H1 (cell line): ENCODE measurements around the gene SRPK3. TPM values are rescaled to one million over a fixed set of nuclear protein-coding genes. Genes with fewer than 3 reads are reported as not detected.

Source experiments
- CTCF ChIA-PET: fragments of 300-600 bp; sonication (Branson Sonifier 250); formaldehyde crosslinking; loops from one replicate; lab custom pipeline; 2021; ENCODE audit not compliant: partially characterized antibody; lab: Charles Lee
- POLR2A ChIA-PET: fragments of 300-600 bp; sonication (Branson Sonifier 250); formaldehyde crosslinking; loops from one replicate; lab custom pipeline; 2021; ENCODE audit warnings: inconsistent platforms; ENCODE audit not compliant: partially characterized antibody; lab: Charles Lee
- DNase-seq, 2 experiments: peaks; one replicate each; pipeline versions ENCODE4 v3.0.0 to v3.0.0-alpha.2; 2010 to 2022; ENCODE audit warnings: low spot score in 2 of 2, low read depth in 1 of 2, mixed read lengths in 1 of 2
- FAIRE-seq: peaks from 2 replicates; lab custom pipeline; 2011; peaks lifted over from hg19 to GRCh38; lab: Jason Lieb, UNC
- H2AFZ ChIP-seq: 2 replicates; pipeline ENCODE4 v1.8.1; 2012; ENCODE audit warnings: low read length, inconsistent platforms
- H2AK5ac ChIP-seq: 2 replicates; pipeline ENCODE4 v1.6.1; 2013; ENCODE audit warnings: low read depth, low read length
- H2BK120ac ChIP-seq: replicated peaks from 2 replicates; pipeline ENCODE3; 2013; ENCODE audit warnings: low read depth, low read length, inconsistent platforms
- H2BK12ac ChIP-seq: 2 replicates; pipeline ENCODE4 v1.6.1; 2013; ENCODE audit warnings: low read depth, low read length
- H2BK15ac ChIP-seq: 2 replicates; pipeline ENCODE4 v1.6.1; 2013; ENCODE audit warnings: low read length
- H2BK20ac ChIP-seq: 2 replicates; pipeline ENCODE4 v1.6.1; 2013; ENCODE audit warnings: low read length
- H2BK5ac ChIP-seq: 2 replicates; pipeline ENCODE4 v1.6.1; 2013; ENCODE audit warnings: low read depth, low read length
- H3K14ac ChIP-seq: 2 replicates; pipeline ENCODE4 v1.6.1; 2013; ENCODE audit warnings: inconsistent platforms; ENCODE audit not compliant: insufficient read length
- H3K18ac ChIP-seq: 2 replicates; pipeline ENCODE4 v1.6.1; 2013; ENCODE audit warnings: low read length; ENCODE audit errors: extremely low read depth
- H3K23ac ChIP-seq: 2 replicates; pipeline ENCODE4 v1.6.1; 2013; ENCODE audit warnings: inconsistent platforms; ENCODE audit not compliant: insufficient read length
- H3K23me2 ChIP-seq: 2 replicates; pipeline ENCODE4 v1.6.1; 2013; ENCODE audit warnings: low read depth, low read length
- H3K27ac ChIP-seq: 2 replicates; pipeline ENCODE4 v1.6.1; 2011; ENCODE audit warnings: low read depth, low read length, inconsistent platforms
- H3K27me3 ChIP-seq, 4 experiments: replicated peaks in 1 of 4; 1 replicate in 1 of 4; 2 replicates in 3 of 4; pipeline versions ENCODE4 v1.6.1 to v1.8.1; 2011 to 2013; ENCODE audit warnings: low read length in 3 of 4, mild to moderate bottlenecking in 3 of 4, inconsistent platforms in 2 of 4, mixed read lengths in 2 of 4, moderate library complexity in 1 of 4; ENCODE audit not compliant: control insufficient read depth in 3 of 4, insufficient read depth in 3 of 4; ENCODE audit errors: extremely low read depth in 1 of 4
- H3K36me3 ChIP-seq, 4 experiments: 2 replicates each; pipeline versions ENCODE4 v1.6.1 to v1.8.1; 2011 to 2013; ENCODE audit warnings: mild to moderate bottlenecking in 4 of 4, low read length in 3 of 4, moderate library complexity in 2 of 4, control low read depth in 1 of 4, inconsistent platforms in 1 of 4; ENCODE audit not compliant: insufficient read depth in 4 of 4, control insufficient read depth in 2 of 4
- H3K4ac ChIP-seq: replicated peaks from 2 replicates; pipeline ENCODE3; 2013; ENCODE audit warnings: low read length, low read depth, mixed read lengths, inconsistent platforms; ENCODE audit not compliant: insufficient read length
- H3K4me1 ChIP-seq, 4 experiments: replicated peaks in 1 of 4; 1 replicate in 1 of 4; 2 replicates in 3 of 4; pipeline versions ENCODE4 v1.6.1 to v1.8.1; 2011 to 2013; ENCODE audit warnings: low read length in 3 of 4, inconsistent platforms in 2 of 4, mixed read lengths in 1 of 4; ENCODE audit not compliant: insufficient read depth in 4 of 4, control insufficient read depth in 3 of 4
- H3K4me2 ChIP-seq, 2 experiments: 2 replicates each; pipeline versions ENCODE4 v1.6.1 to v1.8.1; 2011 to 2013; ENCODE audit warnings: low read depth in 2 of 2, low read length in 2 of 2, control low read depth in 1 of 2, inconsistent platforms in 1 of 2, mild to moderate bottlenecking in 1 of 2; ENCODE audit not compliant: insufficient read depth in 1 of 2
- H3K4me3 ChIP-seq, 4 experiments: fragments of 200-600, 300-600 bp in 1 of 4; sonication (generic), shearing (Covaris generic), sonication (Bioruptor Twin) in 1 of 4; 2 replicates each; pipeline versions ENCODE4 v1.5.1 to v1.8.1; 2011 to 2016; ENCODE audit warnings: low read length in 4 of 4, low read depth in 3 of 4, control low read depth in 2 of 4, inconsistent platforms in 2 of 4, mild to moderate bottlenecking in 2 of 4, mixed read lengths in 1 of 4, moderate library complexity in 1 of 4; ENCODE audit not compliant: insufficient read depth in 2 of 4; ENCODE audit errors: extremely low read depth in 1 of 4
- H3K56ac ChIP-seq: replicated peaks from 2 replicates; pipeline ENCODE3; 2013; ENCODE audit warnings: low read depth, mild to moderate bottlenecking, mixed read lengths, low read length, inconsistent platforms; ENCODE audit not compliant: insufficient read length
- H3K79me1 ChIP-seq: 2 replicates; pipeline ENCODE4 v1.6.1; 2013; ENCODE audit warnings: low read depth, low read length, control low read depth
- H3K79me2 ChIP-seq, 2 experiments: 2 replicates each; pipeline versions ENCODE4 v1.6.1 to v1.8.1; 2012 to 2013; ENCODE audit warnings: low read length in 2 of 2, mild to moderate bottlenecking in 2 of 2, inconsistent platforms in 1 of 2; ENCODE audit not compliant: insufficient read depth in 2 of 2, control insufficient read depth in 1 of 2
- H3K9ac ChIP-seq, 4 experiments: replicated peaks in 1 of 4; 1 replicate in 1 of 4; 2 replicates in 3 of 4; pipeline versions ENCODE4 v1.6.1 to v1.8.1; 2011 to 2013; ENCODE audit warnings: low read depth in 3 of 4, low read length in 3 of 4, control low read depth in 2 of 4, mild to moderate bottlenecking in 2 of 4, moderate library complexity in 2 of 4, inconsistent platforms in 1 of 4; ENCODE audit errors: extremely low read depth in 1 of 4
- H3K9me3 ChIP-seq, 2 experiments: 2 replicates each; pipeline versions ENCODE4 v1.6.1 to v1.8.1; 2012 to 2013; ENCODE audit warnings: mild to moderate bottlenecking in 2 of 2, moderate library complexity in 2 of 2, control low read depth in 1 of 2, inconsistent platforms in 1 of 2, low read depth in 1 of 2, low read length in 1 of 2, mixed read lengths in 1 of 2; ENCODE audit not compliant: insufficient read depth in 2 of 2
- H4K20me1 ChIP-seq, 2 experiments: replicated peaks in 1 of 2; 2 replicates each; pipeline versions ENCODE3 to v1.8.1; 2011 to 2013; ENCODE audit warnings: inconsistent platforms in 2 of 2, low read length in 2 of 2, mild to moderate bottlenecking in 1 of 2; ENCODE audit not compliant: insufficient read depth in 2 of 2, control insufficient read depth in 1 of 2
- H4K5ac ChIP-seq: 2 replicates; pipeline ENCODE4 v1.6.1; 2013; ENCODE audit warnings: low read length, low read depth, mixed read lengths, inconsistent platforms; ENCODE audit not compliant: insufficient read length
- H4K8ac ChIP-seq: 2 replicates; pipeline ENCODE4 v1.8.0; 2013; ENCODE audit warnings: mild to moderate bottlenecking, moderate library complexity, low read length, inconsistent platforms; ENCODE audit not compliant: insufficient read depth; ENCODE audit errors: extremely low read depth
- H4K91ac ChIP-seq: replicated peaks from 2 replicates; pipeline ENCODE3; 2013; ENCODE audit warnings: low read length, mixed read lengths, inconsistent platforms; ENCODE audit not compliant: insufficient read length
- CHD1 ChIP-seq: IDR thresholded peaks from 2 replicates; pipeline ENCODE4 v1.6.1; 2012; ENCODE audit warnings: low read depth, low read length, improper control_type of control experiment
- EZH2 ChIP-seq: fragments of 200-600 bp; sonication (generic); IDR thresholded peaks from 2 replicates; pipeline ENCODE4 v1.7.1; 2012; ENCODE audit warnings: low read depth, mild to moderate bottlenecking, moderate library complexity, low read length, inconsistent platforms; ENCODE audit not compliant: severe bottlenecking
- JUND ChIP-seq: IDR thresholded peaks from 2 replicates; pipeline ENCODE4 v1.6.1; 2011; ENCODE audit warnings: mild to moderate bottlenecking, improper control_type of control experiment, low read length
- MAFK ChIP-seq: IDR thresholded peaks from 2 replicates; pipeline ENCODE4 v1.6.1; 2012; ENCODE audit warnings: low read depth, mild to moderate bottlenecking, improper control_type of control experiment, low read length
- POLR2AphosphoS5 ChIP-seq: IDR thresholded peaks from 2 replicates; pipeline ENCODE4 v1.6.1; 2011; ENCODE audit warnings: low read depth, low read length
- RNF2 ChIP-seq: fragments of 200-900, 300-1000 bp; sonication (generic); IDR thresholded peaks from 2 replicates; pipeline ENCODE4 v1.7.1; 2016; ENCODE audit warnings: borderline replicate concordance, low read depth, mild to moderate bottlenecking, antibody characterized with exemption, low read length; ENCODE audit not compliant: poor library complexity, severe bottlenecking; ENCODE audit errors: missing control alignments
- SRF ChIP-seq: IDR thresholded peaks from 2 replicates; pipeline ENCODE4 v1.6.1; 2011; ENCODE audit warnings: mild to moderate bottlenecking, low read depth, low read length, moderate library complexity
- TAF7 ChIP-seq: optimal IDR thresholded peaks from 2 replicates; pipeline ENCODE3; 2011; ENCODE audit warnings: low read depth, mild to moderate bottlenecking, inconsistent platforms, low read length, moderate library complexity, borderline replicate concordance
- WGBS, 2 experiments: shearing (Covaris generic) in 1 of 2; methylation state at CpG; one replicate each; pipeline versions ENCODE4 v1.1.6 to v1.1.7; 2013 to 2015; ENCODE audit warnings: low lambda C conversion rate in 2 of 2, mixed read lengths in 2 of 2, inconsistent platforms in 1 of 2, low coverage in 1 of 2, missing lambda C conversion rate in 1 of 2; ENCODE audit not compliant: insufficient replicate concordance in 2 of 2, insufficient coverage in 1 of 2, insufficient read length in 1 of 2; ENCODE audit errors: extremely low coverage in 1 of 2, missing lambda C conversion rate in 1 of 2; 5-methylcytosine and 5-hydroxymethylcytosine counted together
- polyA plus RNA-seq, 7 experiments: library from polyadenylated mRNA; depleted of rRNA in 3 of 7; stranded (reverse) in 5 of 7; unstranded in 2 of 7; fragments of >200 nt in 5 of 7; fragments of 200-250 nt in 2 of 7; gene quantifications; 1 replicate in 5 of 7; 2 replicates in 1 of 7; 4 replicates in 1 of 7; pipeline versions ENCODE4 v1.2.1 to v1.2.3, GENCODE V29; 2011 to 2013; ENCODE audit warnings: missing spikeins in 2 of 7, mixed read lengths in 2 of 7
- total RNA-seq: library from RNA; stranded (reverse); fragmentation: NEBNext Ultra II Directional; extraction: Animal tissue kit (Norgen Biotek cat#: 25700); gene quantifications from 2 replicates; pipeline ENCODE4 v1.2.1, GENCODE V29; 2021
- TF ChIP-seq, protein P1 (sequence below): IDR thresholded peaks from 2 replicates; pipeline ENCODE4 v1.6.1; 2012; ENCODE audit warnings: inconsistent platforms

SRPK3 gene
- total and polyA plus RNA-seq, 2 of the 8 experiments (the other 6 are each of a cell fraction or from before 2014, with no cell fraction given) = not detected

DNA sequence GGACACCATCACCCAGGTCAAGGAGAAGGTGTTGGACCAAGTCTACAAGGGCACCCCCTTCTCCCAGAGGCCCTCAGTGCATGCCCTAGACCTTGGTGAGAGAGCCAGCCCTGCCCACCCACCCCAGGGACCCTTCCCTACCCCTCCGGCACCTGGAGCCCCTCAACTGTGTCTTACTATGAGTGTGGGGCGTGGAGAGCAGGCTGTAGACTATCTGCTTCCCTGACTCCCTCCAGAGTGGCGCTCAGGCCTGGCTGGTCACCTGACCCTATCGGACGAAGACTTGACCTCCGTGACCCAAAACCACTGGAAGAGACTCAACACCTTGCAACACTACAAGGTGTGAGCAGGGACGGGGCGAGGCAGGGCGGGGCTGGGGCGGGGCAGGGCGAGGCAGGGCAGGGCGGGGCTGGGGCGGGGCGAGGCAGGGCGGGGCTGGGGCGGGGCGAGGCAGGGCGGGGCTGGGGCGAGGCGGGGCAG, 4.7 kb upstream of the SRPK3 start:
- POLR2A ChIA-PET = no interaction called here

More for the DNA sequence above, 4.7 kb upstream of the SRPK3 start:
- H2AFZ ChIP-seq = no peak overlapping the region
- H3K18ac ChIP-seq = no peak overlapping the region
- H3K27me3 ChIP-seq = no peaks in the 10 kb centered on the region
- no peak overlapping the region for H2BK20ac ChIP-seq
- H3K9me3 ChIP-seq = no peaks in the 10 kb centered on the region
- no peak overlapping the region for H3K4me2 ChIP-seq
- CTCF ChIA-PET = no interaction called here
- H2AK5ac ChIP-seq = no peak overlapping the region
- H4K5ac ChIP-seq = no peak overlapping the region
- no peak overlapping the region for H4K8ac ChIP-seq
- no peak overlapping the region for H2BK15ac ChIP-seq
- H3K27ac ChIP-seq = no peak overlapping the region
- no peak overlapping the region for H3K4me3 ChIP-seq
- no peaks in the 10 kb centered on the region for H3K4me1 ChIP-seq
- no peak for TF ChIP-seq MAFK
- TF ChIP-seq JUND = no peak
- no peak for TF ChIP-seq CHD1
- no peak for TF ChIP-seq TAF7
- no peak for TF ChIP-seq RNF2
- no peak for TF ChIP-seq SRF
- TF ChIP-seq, protein P1, sequence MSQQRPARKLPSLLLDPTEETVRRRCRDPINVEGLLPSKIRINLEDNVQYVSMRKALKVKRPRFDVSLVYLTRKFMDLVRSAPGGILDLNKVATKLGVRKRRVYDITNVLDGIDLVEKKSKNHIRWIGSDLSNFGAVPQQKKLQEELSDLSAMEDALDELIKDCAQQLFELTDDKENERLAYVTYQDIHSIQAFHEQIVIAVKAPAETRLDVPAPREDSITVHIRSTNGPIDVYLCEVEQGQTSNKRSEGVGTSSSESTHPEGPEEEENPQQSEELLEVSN = no peak
- TF ChIP-seq EZH2 = no peak
- no peak for TF ChIP-seq POLR2AphosphoS5
- H3K9ac ChIP-seq = no peak overlapping the region
- no peak overlapping the region for H2BK12ac ChIP-seq
- H3K36me3 ChIP-seq = no peaks in the 10 kb centered on the region
- no peak overlapping the region for H3K56ac ChIP-seq
- no peaks in the 10 kb centered on the region for H4K20me1 ChIP-seq
- FAIRE-seq (no peak), DNase-seq (no peak)
- H3K79me2 ChIP-seq = no peaks in the 10 kb centered on the region
- H3K4ac ChIP-seq = no peak overlapping the region
- H3K14ac ChIP-seq = no peak overlapping the region
- no peaks in the 10 kb centered on the region for H3K79me1 ChIP-seq
- no peak overlapping the region for H2BK5ac ChIP-seq
- WGBS, 2 experiments = no CpG with 5 or more reads among the region's 20 CpGs
- no peak overlapping the region for H3K23ac ChIP-seq
- H2BK120ac ChIP-seq = no peak overlapping the region
- no peaks in the 10 kb centered on the region for H3K23me2 ChIP-seq
- no peak overlapping the region for H4K91ac ChIP-seq
